ENCODE data around the gene TRIM49C.
"Not testable (repeated sequence)": the region's sequence is repeated elsewhere in the genome, so short reads cannot be mapped to it uniquely, and the experiment has no call there.

TRIM49C gene, protein sequence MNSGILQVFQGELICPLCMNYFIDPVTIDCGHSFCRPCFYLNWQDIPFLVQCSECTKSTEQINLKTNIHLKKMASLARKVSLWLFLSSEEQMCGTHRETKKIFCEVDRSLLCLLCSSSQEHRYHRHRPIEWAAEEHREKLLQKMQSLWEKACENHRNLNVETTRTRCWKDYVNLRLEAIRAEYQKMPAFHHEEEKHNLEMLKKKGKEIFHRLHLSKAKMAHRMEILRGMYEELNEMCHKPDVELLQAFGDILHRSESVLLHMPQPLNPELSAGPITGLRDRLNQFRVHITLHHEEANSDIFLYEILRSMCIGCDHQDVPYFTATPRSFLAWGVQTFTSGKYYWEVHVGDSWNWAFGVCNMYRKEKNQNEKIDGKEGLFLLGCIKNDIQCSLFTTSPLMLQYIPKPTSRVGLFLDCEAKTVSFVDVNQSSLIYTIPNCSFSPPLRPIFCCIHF

DNA sequence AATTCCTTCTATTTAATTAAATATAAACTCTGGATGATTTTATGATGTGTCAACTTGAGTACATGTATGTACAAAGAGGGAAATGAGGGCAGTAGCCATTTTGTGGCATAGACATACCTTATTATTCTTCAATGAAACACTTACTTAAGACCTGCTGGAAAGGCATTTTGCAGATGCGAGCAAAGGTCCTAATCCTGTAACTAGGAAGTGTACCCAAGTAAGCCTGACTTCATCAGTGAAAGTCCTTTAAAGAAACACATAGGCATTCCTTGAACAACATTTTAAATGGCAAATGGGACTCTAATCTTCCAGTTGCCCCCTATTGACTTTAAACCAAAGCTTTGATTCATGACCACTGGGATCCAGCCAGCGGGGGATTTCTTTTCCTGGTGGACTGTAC is at the start of gene TRIM49C:
TRIM49C (plus strand) TSS at position 301 of the 400 bp plus-strand sequence. CDS start 4,106 bp downstream, outside the sequence.
- not testable (repeated sequence) for DNase-seq

DNA sequence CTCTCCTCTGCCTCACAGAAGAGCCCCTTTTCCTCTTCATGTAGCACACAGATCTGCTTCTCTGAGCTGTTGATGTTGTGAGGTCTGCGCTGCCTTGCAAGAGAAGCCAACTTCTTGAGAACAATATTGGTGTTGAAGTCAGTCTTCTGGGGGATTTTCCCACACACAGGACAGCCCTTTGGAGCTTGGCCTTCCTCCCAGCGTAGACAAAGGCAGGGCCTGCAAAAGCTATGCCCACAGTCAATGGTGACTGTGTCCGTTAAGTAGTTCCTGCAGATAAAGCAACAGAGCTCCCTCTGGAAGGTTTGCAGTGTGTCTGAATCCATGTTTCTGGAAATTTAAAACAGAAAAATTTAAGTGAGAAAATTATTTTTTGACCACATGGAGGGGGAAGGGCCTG is 6.7 kb upstream of the TRIM49C start:
- DNase-seq = not testable (repeated sequence)

DNA sequence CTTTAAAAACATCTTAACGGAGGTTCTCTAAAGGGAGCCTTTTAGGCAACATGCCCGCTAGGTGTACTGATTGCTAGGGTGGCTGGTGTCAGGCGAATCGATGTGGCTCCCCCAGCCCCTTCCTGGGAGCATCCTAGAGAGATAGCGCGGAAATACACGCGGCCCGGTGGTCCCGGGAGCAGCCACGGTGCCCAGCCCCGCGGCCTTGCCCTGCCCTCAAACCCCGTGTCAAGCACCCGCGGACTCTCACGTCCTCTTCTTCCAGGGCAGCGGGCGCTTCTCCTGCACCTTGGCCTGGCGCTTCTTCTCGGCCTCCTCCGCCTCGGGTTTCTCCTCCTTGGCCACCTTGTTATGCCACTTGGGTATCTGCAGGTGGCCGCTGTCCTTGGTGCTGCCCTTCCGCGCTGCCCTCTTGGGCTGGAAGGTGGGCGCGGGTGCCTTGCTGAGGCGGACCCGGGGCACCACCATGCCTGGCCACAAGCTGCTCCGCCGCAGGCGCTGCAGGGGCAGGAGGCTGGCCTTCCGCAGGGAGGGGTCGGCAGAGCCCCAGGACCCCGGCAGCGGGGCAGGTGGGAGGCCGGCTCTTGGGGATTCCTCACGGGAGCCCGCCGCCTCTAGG is 20.8 kb downstream of the TRIM49C start:
- not testable (repeated sequence) for DNase-seq

DNA sequence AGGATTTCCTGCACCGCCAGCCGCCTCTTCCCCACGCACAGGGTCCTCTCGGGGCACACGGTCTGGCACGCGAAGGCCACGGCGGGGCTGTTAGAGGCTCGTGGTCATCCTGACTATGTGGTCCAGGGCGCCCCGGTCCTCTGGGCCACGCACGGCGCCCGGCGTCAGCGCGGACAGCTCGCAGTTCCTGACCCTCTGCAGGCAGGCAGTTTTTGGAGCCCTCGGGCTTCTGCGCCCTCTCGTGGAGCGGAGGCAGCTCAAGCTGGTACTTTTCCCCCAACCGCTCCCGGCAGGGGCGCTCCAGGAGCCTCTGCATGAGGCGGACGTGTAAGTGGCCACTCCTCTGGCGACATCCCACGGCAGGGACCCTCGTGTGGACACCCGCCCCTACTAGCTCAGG is 21.4 kb downstream of the TRIM49C start:
- DNase-seq = not testable (repeated sequence)

DNA sequence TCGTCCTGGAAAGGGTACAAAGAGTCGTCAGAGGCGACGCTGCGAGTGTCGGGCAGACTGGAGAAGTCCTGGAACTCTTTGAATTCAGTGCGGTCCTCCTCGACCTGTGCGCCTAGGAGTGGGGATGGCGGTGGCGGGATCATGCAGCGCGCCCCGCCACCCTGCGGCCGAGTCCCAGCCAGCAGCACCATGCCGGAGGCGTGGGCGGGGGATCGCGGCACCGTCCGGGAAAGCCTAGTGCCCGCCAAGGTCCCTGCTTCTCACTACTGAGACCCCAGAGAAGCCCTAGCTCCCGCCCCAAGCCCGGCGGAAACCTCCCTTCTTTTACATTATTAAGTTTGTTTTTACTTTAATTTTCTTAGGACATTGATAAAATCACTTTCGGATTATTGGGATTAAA is 22.6 kb downstream of the TRIM49C start:
- DNase-seq = not testable (repeated sequence)

DNA sequence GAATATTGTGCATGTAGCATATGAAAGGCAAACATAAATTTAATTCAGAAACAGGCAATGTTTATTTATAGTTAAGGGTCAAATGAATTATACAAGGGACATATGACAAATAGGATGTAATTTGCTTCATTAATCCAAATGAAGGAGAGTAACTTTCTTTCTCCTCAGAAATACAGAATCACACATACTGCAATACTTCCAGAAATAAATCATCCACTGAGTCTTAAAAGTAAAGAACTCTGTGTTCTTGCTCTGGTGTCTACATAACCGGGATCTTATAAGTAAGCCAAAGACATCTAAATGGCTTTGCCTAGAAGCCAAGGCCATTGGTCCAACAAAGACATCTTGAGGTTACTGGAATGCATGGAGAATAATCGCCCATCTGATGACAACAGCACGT is 54.7 kb downstream of the TRIM49C start, which contains the start of gene UBTFL1:
UBTFL1 (plus strand) TSS at position 301 of the 400 bp plus-strand sequence; CDS start at position 301, 0 bp downstream.
- not testable (repeated sequence) for DNase-seq

DNA sequence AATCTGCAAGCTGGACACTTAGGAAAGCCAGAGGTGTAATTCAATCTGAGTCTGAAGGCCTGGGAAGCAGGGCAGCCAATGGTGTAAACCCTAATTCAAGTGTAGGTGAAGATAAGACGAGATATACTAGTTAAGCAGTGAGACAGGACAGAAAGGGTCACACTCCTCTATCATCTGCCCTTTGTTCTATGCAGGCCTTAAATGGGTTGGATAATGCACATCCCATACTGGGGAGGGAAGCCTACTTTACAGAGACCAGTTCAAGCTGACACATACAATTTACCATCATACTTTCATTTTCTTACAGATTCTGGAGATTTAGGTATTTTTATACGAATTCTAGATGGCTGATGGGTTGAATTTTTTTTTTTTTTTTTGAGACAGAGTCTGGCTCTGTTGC is 57.8 kb downstream of the TRIM49C start:
- DNase-seq = not testable (repeated sequence)

Measured in DMS79 (cell line).